Activated naive CD4-positive, alpha-beta T cell treated with anti-CD3 and anti-CD28 coated beads, Interleukin-2, amount 50 U/mL, for 16 hours (primary cell): ENCODE measurements around the gene C19orf25.

Source experiments
- DNase-seq: peaks from one replicate; pipeline ENCODE4 v3.0.0-alpha.2; 2020

Gene C19orf25

DNA sequence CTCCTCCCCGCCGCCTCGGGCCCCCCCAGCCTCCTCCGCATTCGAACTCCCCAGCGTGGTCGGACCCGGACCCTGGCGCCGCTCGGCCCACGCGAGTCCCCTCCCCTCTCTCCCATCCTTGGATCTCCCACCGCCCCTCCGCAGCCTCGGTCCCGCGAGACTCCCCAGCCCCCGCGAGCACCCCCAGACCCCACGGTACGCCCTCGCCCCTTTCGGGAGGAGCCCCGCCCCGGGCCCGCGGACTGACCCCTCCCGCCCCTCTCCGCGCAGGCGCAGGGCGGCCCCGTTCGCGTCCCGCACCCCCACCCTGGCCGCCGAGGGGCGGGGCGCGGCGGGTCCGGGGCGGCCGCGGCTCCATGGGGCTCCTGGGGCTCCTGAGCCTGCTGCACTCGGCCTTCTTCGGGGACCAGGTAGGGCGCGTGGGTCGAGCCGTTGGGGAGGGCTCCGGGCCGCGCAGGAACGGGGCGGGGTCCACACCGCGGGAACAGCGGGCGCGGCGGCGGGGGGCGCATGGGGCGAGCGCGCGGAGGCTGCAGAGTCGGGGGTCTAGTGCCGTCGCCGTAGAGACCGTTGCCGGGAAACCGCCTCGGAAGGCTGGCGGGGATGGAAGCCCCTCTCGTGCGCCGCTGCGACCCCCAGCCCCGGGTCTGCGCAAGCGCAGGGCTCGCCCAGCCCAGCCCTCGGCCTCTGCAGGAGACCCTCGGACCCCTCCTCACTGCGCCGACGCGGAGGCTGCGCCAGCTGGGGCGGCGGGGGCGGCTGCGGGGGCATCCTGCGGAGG lies 32.9 kb downstream of the C19orf25 start:
- no peak for DNase-seq

GRCh38 chr19:1445185-1445931 lies 33.7 kb downstream of the C19orf25 start:
- DNase-seq: peak; percentile 79

GRCh38 chr19:1441677-1442438 lies 37.2 kb downstream of the C19orf25 start:
- no peak for DNase-seq

GRCh38 chr19:1441022-1441426 lies 38.0 kb downstream of the C19orf25 start:
- DNase-seq: no peak

DNA sequence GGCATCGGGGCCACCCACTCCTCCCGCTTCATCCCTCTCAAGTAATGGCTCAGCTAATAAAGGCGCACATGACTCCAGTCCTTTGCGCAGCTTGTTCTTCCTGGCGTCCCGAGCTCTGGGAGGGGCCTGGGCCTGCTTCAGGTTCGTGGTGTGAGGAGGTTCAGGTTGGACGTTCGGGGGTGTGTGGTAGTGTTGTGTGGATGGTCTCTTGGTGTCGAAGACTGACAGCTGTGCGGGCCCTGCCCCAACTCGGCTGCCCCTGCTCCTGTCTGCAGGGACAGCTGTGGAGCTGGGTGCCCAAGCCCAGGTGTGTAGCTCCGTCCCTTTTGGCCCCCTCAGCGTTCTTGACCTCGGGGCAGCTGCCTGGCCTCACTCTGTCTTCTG lies 38.6 kb downstream of the C19orf25 start:
- no peak for DNase-seq

GRCh38 chr19:1439525-1440417 lies 39.2 kb downstream of the C19orf25 start:
- DNase-seq: peak; percentile 34

- no peak for DNase-seq
These were observed 40.1 kb downstream of the C19orf25 start for GRCh38 chr19:1438933-1439354.

DNA sequence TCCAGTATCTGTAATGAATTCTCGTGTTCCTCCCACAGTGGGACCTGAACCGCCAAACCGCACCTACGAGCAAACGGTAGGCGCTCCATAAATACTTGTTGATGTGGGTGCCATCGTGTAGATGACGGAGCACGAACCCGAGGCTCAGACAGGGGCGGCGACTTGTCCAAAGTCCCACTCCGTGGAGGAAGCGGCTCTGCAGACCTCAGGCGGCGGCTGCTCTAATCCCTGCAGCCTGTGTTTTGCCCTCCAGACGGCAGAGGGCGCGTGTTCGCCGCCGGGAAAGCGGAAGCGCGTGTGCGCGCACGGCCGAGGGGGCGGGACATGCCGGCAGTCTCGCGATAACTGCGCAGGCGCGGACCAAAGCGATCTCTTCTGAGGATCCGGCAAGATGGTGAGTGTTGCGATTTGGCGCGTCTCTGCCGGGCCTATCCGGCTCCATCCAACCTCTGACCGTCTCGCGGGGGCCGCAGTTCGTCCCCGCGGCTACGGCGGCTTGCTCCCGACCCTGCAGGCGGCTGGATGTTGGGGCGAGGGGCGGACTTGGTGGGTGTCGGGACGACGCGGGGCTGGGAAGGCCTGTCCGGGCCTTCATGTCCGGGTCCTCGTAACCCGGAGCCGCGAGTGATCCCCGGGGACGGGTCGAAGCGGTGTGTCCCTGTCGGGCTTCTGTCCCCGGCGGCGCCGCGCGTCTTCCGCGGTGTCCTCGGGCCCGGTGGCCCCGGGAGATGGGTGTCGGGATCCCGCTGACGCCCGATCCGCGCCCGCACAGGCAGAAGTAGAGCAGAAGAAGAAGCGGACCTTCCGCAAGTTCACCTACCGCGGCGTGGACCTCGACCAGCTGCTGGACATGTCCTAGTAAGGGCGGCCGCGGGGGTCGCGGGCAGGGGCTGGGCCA lies 40.7 kb downstream of the C19orf25 start, which contains the start of gene RPS15:
RPS15 (plus strand) TSS at position 362 of the 898 bp plus-strand sequence; CDS start at position 392, 30 bp downstream.
- DNase-seq: peak; percentile 95

GRCh38 chr19:1437609-1438008 lies 41.4 kb downstream of the C19orf25 start:
- no peak for DNase-seq

- no peak for DNase-seq
These were observed 43.5 kb downstream of the C19orf25 start for GRCh38 chr19:1435378-1435989.

DNA sequence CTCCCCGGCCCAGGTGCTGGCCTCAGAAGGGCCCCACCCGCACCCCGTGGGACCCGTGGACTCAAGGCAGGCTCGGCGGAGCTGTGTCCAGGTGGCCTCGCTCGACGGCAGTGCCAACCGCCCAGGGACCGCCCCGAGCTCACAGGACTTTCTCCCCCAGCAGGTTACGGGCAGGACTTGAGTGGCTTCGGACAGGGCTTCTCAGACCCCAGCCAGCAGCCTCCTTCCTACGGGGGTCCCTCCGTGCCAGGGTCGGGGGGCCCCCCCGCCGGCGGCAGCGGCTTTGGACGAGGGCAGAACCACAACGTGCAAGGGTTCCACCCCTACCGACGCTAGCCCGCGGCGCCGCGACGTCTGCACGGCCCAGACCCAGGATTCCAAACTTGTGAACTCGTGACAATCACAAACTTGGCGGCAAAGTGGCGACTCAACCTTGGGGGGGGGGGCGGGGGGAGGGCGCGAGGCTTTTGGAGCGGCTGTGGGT lies 44.4 kb downstream of the C19orf25 start:
- DNase-seq: no peak

DNA sequence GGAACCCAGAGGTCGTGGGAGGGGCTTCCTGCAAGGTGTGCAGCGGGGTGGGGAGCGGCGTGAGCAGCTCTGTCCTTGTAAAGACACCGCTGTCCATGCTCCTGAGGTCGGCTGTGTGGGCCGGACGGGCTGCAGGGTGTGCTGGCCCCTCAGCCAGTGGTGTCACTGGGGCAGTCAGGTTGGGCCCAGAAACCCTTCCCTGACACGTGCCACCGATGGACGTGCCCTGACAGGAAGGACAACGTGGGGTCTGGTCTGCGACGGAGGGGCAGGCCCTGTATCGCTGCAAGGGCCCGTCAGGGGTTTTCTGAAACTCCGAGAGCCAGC lies 45.0 kb downstream of the C19orf25 start:
- DNase-seq: no peak

DNA sequence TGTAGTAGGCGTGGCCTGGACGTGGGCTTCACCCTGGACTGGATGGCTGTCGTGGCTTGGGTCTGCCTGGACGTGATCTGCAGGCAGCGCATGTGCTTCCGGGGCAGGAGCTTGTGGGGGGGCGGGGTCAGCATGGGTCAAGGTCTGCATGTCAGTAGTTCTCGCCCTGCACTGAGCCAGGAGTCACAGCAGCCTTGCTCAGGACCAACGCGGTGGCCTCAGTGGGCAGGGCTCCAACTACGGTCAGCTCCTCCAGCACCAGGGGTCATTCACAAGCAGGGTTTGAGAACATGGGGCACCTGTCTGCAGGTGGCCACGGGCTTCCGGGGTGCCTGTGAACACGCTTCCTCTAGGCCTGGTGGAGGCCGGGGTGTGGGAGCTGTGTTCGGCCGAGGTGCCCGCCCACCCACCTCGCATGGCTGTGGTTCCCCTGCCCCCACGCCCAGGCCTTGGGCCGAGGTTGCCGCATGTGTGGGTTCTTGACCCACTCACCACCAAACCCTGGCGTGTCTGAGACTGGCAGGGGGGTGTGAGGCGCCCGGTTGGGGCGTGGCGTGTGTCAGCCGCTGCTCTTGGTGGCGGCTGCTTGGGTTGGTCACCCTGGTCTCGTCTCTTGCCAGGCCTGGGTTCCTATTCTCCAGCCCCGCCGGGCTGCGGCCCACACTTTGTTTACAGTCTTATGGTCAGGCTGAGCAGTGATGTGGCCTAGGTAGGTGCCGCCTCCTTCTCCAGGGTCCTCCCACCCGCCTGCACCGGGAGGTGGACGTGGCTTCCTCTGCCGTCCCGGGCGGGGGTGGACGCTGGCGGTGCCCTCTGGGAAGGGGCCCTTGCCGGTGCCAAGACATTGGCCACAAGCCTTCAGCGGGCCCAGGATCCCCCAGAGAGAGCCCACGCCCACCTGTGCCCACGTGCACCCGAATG lies 45.6 kb downstream of the C19orf25 start:
- no peak for DNase-seq

- no peak for DNase-seq
These were observed 46.5 kb downstream of the C19orf25 start for GRCh38 chr19:1432507-1432887.

GRCh38 chr19:1431759-1432506 lies 47.1 kb downstream of the C19orf25 start:
- DNase-seq: no peak

- no peak for DNase-seq
These were observed 48.8 kb downstream of the C19orf25 start for GRCh38 chr19:1430246-1430645.

DNA sequence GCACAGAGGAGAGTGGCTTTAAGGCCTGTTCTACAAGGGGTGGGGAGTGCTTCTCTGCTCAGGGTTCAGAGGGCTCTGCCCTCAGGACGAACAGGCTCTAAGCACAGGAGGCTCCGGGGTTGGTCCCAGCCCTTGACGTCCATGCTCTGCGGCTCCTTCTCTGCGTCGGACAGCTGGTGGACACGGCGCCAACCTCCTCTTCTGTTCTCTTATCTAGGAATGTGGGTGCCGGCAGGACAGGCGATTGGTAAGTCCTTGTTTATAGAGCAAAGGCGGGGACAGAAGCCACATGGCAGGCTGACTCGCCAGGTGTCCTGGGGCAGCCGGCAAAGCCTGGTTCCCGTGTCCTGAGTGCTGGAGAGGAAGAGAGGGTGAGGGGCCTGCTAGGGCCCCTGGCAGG lies 49.3 kb downstream of the C19orf25 start:
- DNase-seq: no peak

DNA sequence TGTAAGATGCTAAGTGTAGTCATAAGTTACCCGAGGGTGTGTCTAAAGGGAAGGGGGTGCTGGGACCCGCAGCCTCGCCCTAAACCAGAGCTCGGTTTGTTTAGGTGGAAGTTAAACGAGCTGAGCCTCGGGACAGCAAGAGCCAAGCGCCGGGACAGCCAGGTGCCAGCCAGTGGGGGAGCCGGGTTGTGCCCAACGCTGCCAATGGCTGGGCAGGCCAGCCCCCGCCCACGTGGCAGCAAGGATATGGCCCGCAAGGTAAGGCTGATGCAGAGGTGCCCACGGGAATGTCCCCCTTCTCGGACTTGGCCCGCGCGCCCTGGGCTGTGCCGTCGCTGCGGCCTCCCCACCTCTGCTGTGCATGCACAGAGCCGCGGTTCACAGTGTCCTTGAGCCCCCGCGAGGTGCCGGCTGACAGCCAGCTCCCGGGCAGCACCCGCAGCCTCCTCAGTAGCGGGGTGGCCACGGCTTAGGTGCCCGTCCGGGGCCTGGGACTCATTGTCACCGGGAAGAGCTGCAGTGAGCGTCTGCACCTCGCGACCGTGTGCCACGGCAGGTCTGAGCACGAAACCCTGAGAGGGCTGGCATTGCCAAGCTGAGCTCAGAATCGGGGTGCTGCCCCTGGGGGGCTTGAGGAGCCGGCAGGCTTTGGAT lies 50.1 kb downstream of the C19orf25 start:
- no peak for DNase-seq
